ENCODE data around the gene SOX21.
A peak's percentile ranks its signal among the peaks of the same experiment; 100 is the strongest.

Gene SOX21

GRCh38 chr13:94710065-94710781 lies 2.1 kb downstream of the SOX21 start:
- Histone ChIP-seq H3K4me3 (peak overlapping the region in 6 of 7 experiments; percentile 11 to 63 (median 36)), H3K27ac (peak overlapping the region in 5 of 21 experiments; percentile 4 to 71 (median 68))

GRCh38 chr13:94709001-94709834 lies 3.1 kb downstream of the SOX21 start:
- Histone ChIP-seq H3K4me3 (no peak overlapping the region), H3K27ac (no peak overlapping the region)

DNA sequence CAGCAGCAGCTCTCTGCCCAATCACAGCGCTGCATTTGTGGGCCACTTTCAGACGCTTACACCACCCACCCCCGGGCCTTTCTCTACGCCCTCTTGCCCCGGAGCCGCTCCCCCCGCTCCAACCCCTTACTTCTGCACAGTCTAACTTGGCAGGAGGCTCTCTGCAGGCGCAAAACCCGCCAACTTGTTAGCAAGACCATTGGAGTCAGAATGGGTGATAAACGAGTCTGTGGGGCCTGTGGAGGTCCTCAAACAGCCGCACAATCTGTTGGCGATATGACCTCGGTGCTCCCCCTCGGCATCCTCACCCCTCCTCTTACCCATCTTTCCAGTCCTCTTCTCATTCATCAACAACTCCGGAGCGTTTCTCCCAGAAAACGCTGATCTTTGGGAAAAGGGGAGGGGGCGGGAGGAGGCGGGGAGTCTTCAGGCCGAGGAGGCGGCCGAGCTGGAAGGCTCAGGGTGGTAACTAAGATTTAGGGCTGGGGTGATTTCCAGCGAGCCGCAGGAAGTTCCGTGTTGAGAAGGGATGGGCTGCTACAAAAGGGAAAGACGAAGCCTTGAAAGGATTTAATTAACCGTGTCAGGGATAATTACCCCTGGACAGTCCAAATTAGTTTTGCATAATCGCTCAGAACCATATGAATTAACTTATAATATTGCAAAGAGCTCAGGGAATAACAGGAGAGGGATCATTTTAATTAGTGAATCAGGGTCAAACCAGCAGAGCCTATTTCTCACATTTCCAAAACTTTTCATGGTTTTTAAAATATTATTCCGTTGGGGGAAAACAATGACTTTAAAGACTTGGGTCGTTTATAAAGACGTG lies 4.1 kb downstream of the SOX21 start:
- H3K4me3 ChIP-seq = peak overlapping the region in 2 of 7 experiments; percentile 8 to 23
- no peak overlapping the region for H3K27ac ChIP-seq

DNA sequence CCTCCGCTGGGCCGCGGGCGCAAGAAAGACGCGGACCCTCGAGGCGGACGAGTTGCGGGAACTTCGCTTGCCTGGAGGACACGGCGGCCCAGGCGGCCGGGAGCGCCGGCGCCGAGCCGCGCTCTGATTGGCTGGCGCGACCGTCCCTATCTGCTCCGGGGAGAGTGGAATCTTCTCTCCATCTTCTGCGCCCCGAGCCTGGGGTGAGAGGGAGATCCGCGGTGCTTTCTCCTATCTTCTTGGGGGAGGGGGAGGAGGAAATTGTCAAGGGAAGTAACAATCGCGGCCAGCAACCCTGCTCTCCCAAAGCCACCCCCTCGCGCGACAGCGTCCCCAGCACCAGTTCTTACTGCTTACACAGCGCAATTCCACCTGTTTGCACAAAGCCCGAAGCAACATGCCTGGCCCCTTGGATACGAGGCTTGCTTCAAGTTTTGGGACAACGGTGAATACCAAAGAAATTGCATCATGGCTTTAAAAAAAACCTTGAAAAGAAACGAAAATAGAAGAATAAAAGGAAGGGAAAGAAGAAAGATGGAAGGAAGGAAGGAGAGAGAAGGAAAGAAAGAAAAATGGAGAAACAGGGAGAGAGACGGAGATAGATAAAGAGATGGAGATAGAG lies 4.8 kb downstream of the SOX21 start:
- peak overlapping the region in 2 of 7 experiments; percentile 8 to 23 for H3K4me3 ChIP-seq
- no peak overlapping the region for H3K27ac ChIP-seq

- H3K4me3 ChIP-seq = peak overlapping the region in 2 of 7 experiments; percentile 8 to 23
- H3K27ac ChIP-seq = no peak overlapping the region
These were observed 5.4 kb downstream of the SOX21 start for GRCh38 chr13:94706843-94707399.

- Histone ChIP-seq H3K27ac (no peak overlapping the region), H3K4me3 (no peak overlapping the region)
These were observed 6.1 kb downstream of the SOX21 start for GRCh38 chr13:94706101-94706842.

DNA sequence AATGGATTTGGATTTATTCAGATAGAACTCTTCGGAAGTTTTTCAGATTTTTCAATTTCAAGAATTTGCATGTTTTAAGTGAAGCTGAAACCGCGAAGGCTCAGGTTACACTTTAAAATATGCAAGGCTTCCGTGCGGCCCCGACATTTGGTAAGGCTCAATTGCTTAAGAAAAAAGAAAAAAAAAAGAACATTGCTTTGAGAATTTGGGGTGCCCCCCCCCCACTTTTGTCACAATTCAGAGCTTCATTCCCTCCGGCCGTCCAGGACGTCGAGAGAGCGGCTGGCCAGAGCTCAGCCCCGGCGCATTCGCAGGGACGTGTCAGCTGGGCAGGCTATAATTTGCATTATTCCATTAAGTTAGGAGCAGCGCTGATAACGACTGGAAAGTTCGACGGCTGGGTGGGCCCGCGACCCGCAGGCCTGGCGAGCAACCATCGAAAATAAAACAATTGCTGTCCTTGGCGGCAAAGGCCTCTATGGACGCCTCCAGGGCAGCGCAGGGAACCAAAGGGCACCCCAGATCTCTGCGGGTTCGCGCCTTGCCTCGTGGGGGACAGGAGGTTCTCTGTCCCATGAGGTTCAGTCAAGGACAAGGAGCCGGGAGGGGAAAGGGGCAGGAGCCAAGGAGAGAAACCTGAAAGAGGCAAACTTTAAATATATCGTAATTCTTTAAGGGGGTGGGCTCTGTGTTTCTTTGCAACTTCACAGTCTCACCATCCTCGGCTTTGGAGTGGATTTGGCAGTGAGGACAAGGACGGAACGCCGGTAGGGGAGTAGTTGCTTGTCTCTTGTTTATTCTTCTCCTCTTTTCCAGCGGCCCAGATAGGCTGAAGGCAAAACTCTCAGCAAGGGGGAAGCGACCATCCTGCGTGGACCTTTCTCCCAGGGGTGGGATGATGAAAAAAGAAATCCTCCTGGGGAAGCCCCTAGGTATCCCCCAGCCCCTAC lies 7.0 kb downstream of the SOX21 start:
- Histone ChIP-seq H3K27ac (no peak overlapping the region), H3K4me3 (no peak overlapping the region)

DNA sequence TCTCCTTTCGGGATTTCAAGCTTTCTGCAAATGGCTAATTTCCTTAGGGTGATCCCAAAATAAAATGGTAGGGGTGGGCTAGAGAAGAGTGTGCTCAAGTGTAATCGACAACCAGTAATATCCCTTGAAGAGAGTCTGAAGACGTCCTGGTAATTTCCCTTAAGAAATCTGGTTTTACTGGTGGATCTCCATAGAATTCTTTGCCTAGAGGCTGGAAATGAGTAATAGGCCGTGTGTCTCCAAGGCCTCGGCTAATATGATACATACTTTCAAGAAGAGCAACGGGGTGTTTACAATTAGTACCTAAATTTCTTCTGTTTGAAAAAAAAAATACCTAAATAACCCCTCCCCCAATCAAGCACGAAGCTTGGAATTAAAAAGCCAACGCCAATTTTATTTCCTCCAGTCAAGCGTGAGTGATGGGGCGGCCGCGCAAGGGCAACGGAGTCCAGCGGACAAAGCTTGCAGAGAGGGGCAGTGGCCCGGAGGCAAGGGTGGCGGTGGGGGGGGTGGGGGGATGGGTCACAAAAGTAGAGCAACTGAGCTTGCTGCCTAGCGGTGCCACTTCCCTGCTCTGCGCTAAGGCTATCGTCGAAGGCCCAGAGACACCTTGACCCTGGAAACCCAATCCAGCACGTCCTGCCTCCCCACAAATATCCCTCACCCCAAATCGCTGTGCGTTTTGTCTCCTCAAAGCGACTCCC lies 7.8 kb downstream of the SOX21 start:
- no peak overlapping the region for H3K27ac ChIP-seq
- no peak overlapping the region for H3K4me3 ChIP-seq

- H3K4me3 ChIP-seq = no peak overlapping the region
- H3K27ac ChIP-seq = no peak overlapping the region
These were observed 8.5 kb downstream of the SOX21 start for GRCh38 chr13:94703721-94704314.

- no peak overlapping the region for H3K27ac ChIP-seq
- no peak overlapping the region for H3K4me3 ChIP-seq
These were observed 9.1 kb downstream of the SOX21 start for GRCh38 chr13:94703271-94703670.

DNA sequence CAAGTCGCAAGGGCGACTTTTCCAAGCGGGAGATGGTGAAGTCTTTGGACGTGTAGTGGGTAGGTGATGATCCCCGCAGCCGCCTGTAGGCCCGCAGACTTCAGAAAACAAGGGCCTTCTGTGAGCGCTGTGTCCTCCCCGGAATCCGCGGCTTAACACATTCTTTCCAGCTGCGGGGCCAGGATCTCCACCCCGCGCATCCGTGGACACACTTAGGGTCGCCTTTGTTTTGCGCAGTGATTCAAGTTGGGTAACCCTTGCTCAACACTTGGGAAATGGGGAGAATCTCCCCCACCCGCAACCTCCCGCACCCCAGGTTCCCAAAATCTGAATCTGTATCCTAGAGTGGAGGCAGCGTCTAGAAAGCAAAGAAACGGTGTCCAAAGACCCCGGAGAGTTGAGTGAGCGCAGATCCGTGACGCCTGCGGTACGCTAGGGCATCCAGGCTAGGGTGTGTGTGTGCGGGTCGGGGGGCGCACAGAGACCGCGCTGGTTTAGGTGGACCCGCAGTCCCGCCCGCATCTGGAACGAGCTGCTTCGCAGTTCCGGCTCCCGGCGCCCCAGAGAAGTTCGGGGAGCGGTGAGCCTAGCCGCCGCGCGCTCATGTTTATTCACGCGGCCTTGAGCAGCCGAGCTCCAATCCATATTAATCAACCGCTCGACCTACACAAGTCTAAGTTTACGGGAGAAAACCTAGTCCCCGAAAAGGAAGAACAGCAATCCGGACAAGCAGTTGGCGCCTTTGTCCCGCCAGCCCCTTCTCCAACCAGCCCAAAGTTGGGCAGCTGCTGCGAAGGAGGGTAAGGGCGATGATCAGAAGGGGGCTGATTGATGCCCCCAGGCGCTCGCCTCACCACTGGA lies 9.9 kb downstream of the SOX21 start:
- Histone ChIP-seq H3K4me3 (no peak overlapping the region), H3K27ac (no peak overlapping the region)

DNA sequence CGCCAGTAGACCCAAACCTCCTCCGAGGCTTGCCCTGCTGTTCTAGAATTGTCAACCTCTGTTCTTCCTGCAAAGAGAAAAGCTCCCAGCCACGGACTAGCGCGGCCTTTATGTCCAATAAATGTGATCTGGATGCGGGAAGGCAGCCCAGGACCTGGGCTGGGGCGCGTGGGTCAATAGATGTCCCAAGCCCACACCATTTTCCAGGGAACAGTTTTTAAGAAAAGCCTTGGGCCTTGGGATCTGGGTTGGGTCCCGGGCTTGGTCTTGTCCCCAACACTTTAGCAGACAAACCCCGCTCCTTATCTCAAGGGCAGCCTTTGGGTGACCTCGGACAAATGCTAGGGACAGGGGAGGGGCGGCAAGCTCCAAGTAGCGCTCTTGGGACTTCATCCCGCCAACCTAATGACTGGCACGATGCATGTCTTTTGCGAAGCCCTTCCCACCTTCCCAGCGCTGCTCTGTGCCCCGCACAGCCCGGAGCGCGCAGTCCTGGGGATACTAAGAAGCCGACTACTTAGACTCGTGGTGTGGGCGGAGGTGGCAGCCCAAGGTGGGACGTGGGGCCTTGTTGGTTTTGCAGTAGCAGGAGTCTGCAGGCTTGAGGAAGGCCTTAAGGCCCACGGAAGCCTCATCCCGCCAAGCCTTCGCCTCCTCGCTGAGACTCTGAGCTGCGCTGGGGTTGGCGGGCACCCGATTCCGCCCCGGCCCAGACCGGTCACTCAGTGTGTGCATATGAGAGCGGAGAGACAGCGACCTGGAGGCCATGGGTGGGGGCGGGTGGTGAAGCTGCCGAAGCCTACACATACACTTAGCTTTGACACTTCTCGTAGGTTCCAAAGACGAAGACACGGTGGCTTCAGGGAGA lies 10.8 kb downstream of the SOX21 start:
- no peak overlapping the region for H3K4me3 ChIP-seq
- no peak overlapping the region for H3K27ac ChIP-seq

DNA sequence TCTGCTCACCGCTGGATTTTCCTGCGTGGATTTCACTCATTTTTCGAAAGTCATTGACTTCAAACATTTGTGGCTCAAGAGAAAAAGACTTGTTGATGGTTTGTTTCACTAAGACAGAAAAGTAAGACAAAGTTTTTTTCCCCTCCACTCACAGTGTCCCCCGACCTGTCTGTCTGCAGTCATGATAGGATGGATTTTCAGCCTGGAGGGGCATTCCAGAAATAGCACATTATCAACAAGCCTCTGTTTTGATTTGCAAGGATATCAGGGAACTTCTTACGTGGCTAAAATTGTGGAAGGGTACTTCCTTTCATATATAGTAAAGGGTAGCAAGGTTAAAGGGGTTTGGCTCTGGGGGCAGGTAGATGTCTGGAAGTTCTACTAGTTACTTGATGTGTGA lies 11.8 kb downstream of the SOX21 start:
- no peak overlapping the region for H3K4me3 ChIP-seq

GRCh38 chr13:94700051-94700535 lies 12.3 kb downstream of the SOX21 start:
- Histone ChIP-seq H3K27ac (no peak overlapping the region), H3K4me3 (no peak overlapping the region)

More for the DNA sequence above, 11.8 kb downstream of the SOX21 start:
- H3K27ac ChIP-seq = no peak overlapping the region

- H3K27ac ChIP-seq = no peak overlapping the region
- no peak overlapping the region for H3K4me3 ChIP-seq
These were observed 16.2 kb downstream of the SOX21 start for GRCh38 chr13:94696171-94696570.
